Measurements from ENCODE around the gene FUT7.
A peak's percentile ranks its signal among the peaks of the same experiment; 100 is the strongest.

Gene FUT7

GRCh38 chr9:137014776-137015539 lies 16.9 kb downstream of the FUT7 start:
- Histone ChIP-seq H3K4me3 (no peak overlapping the region), H3K27ac (no peak overlapping the region), H3K9ac (ENCODE audit: insufficient read length) (no peak overlapping the region), H3K36me3 (ENCODE audit: insufficient read depth, low read length) (no peaks in the 10 kb centered on the region), H3K9me3 (ENCODE audit: low read depth, low read length) (no peaks in the 10 kb centered on the region)
- TF ChIP-seq FOXP2 (optimal IDR thresholded peaks at IDR 0.05; ENCODE audit: control extremely low read depth, extremely low read length, insufficient read depth) (no peak), POLR2AphosphoS5 (IDR thresholded peaks at IDR 0.05; ENCODE audit: borderline replicate concordance, low read depth, low read length) (no peak), EZH2 (IDR thresholded peaks at IDR 0.05) (no peak)
- DNase-seq (ENCODE audit: low read depth, low spot score): no peak

- H3K27ac ChIP-seq: no peak overlapping the region
- no peak overlapping the region for H3K4me3 ChIP-seq
- DNase-seq (ENCODE audit: low read depth, low spot score): no peak
- no peak overlapping the region for H3K9ac ChIP-seq (ENCODE audit: insufficient read length)
- TF ChIP-seq FOXP2 (optimal IDR thresholded peaks at IDR 0.05; ENCODE audit: control extremely low read depth, extremely low read length, insufficient read depth) (no peak), EZH2 (IDR thresholded peaks at IDR 0.05) (no peak), POLR2AphosphoS5 (IDR thresholded peaks at IDR 0.05; ENCODE audit: borderline replicate concordance, low read depth, low read length) (no peak)
- H3K9me3 ChIP-seq (ENCODE audit: low read depth, low read length): no peaks in the 10 kb centered on the region
- no peaks in the 10 kb centered on the region for H3K36me3 ChIP-seq (ENCODE audit: insufficient read depth, low read length)
These were observed 17.7 kb downstream of the FUT7 start for GRCh38 chr9:137014166-137014565.

DNA sequence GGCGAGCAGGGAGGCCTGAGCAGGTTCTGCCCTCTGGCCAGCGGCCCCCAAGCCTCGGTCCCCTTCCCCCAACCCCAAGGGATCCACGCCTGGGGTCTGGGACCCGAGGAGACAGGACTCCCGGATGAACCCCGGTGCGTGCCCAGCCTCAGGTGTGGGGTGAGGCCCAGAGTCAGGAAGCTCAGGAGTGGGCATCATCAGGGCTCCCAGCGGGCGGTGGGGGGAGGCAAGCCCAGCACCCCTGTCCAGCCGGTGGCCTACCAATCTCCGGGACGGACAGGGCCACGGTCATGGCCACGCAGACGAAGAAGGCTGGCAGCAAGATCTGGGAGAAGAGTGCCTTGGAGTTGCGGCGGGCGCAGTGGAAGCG lies 18.3 kb downstream of the FUT7 start:
- Histone ChIP-seq H3K9ac (ENCODE audit: insufficient read length) (no peak overlapping the region), H3K36me3 (ENCODE audit: insufficient read depth, low read length) (no peaks in the 10 kb centered on the region), H3K9me3 (ENCODE audit: low read depth, low read length) (no peaks in the 10 kb centered on the region), H3K4me3 (peak overlapping the region; percentile 53), H3K27ac (no peak overlapping the region)
- DNase-seq (ENCODE audit: low read depth, low spot score): no peak
- no peak for TF ChIP-seq POLR2AphosphoS5 (IDR thresholded peaks at IDR 0.05; ENCODE audit: borderline replicate concordance, low read depth, low read length)
- TF ChIP-seq EZH2 (IDR thresholded peaks at IDR 0.05): no peak
- TF ChIP-seq FOXP2 (optimal IDR thresholded peaks at IDR 0.05; ENCODE audit: control extremely low read depth, extremely low read length, insufficient read depth): no peak

DNA sequence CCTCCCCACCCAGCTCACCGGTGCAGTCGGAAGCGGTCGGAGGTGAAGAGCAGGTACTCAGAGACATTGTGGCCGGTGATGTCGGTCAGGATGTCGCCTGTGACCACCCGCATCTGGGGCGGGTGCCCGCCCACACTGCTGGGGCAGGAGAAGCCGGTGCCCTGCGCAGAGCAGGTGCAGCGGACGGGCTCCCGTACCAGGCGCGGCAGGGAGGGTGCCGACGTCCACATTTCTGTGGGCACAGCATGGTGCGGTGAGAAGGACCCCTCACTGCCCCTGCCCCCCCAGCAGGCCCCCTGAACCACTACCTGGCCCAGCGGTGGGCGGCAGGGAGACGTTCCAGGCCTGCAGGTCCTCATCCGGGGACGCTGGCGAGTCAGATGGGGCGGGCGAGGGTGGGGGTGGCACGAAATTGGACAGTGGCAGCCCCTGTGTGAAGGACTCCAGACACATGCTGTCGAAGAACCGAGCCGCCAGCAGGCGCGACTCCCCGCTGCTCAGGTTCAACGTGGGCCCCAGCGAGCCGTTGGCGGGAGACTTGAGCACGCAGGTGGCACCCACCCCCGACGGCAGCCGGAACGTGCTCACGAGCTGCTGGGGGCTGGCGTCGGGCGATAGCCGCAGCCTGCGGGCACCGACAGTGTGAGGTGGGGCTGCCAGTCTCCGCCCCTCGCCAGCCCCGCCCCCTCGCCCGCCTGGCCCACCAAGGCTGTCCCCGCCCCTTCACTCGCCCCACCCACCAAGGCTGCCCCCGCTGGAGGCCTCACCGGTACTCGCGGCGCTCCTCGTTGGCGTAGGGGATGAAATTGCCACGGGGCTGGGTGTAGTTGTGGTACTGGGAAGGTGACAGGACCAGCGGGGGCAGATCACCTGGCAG lies 19.0 kb downstream of the FUT7 start:
- no peak overlapping the region for H3K9ac ChIP-seq (ENCODE audit: insufficient read length)
- H3K36me3 ChIP-seq (ENCODE audit: insufficient read depth, low read length): no peaks in the 10 kb centered on the region
- no peak for DNase-seq (ENCODE audit: low read depth, low spot score)
- H3K9me3 ChIP-seq (ENCODE audit: low read depth, low read length): no peaks in the 10 kb centered on the region
- peak overlapping the region; percentile 53 for H3K4me3 ChIP-seq
- no peak for TF ChIP-seq EZH2 (IDR thresholded peaks at IDR 0.05)
- no peak for TF ChIP-seq FOXP2 (optimal IDR thresholded peaks at IDR 0.05; ENCODE audit: control extremely low read depth, extremely low read length, insufficient read depth)
- TF ChIP-seq POLR2AphosphoS5 (IDR thresholded peaks at IDR 0.05; ENCODE audit: borderline replicate concordance, low read depth, low read length): no peak
- no peak overlapping the region for H3K27ac ChIP-seq

GRCh38 chr9:137011907-137012675 lies 19.8 kb downstream of the FUT7 start:
- Histone ChIP-seq H3K27ac (no peak overlapping the region), H3K9me3 (ENCODE audit: low read depth, low read length) (no peaks in the 10 kb centered on the region), H3K9ac (ENCODE audit: insufficient read length) (no peak overlapping the region), H3K36me3 (ENCODE audit: insufficient read depth, low read length) (no peaks in the 10 kb centered on the region), H3K4me3 (no peak overlapping the region)
- TF ChIP-seq FOXP2 (optimal IDR thresholded peaks at IDR 0.05; ENCODE audit: control extremely low read depth, extremely low read length, insufficient read depth): no peak
- no peak for TF ChIP-seq POLR2AphosphoS5 (IDR thresholded peaks at IDR 0.05; ENCODE audit: borderline replicate concordance, low read depth, low read length)
- TF ChIP-seq EZH2 (IDR thresholded peaks at IDR 0.05): no peak
- DNase-seq (ENCODE audit: low read depth, low spot score): no peak

- H3K27ac ChIP-seq: no peak overlapping the region
- no peaks in the 10 kb centered on the region for H3K36me3 ChIP-seq (ENCODE audit: insufficient read depth, low read length)
- no peak for DNase-seq (ENCODE audit: low read depth, low spot score)
- no peaks in the 10 kb centered on the region for H3K9me3 ChIP-seq (ENCODE audit: low read depth, low read length)
- H3K4me3 ChIP-seq: no peak overlapping the region
- no peak for TF ChIP-seq EZH2 (IDR thresholded peaks at IDR 0.05)
- TF ChIP-seq POLR2AphosphoS5 (IDR thresholded peaks at IDR 0.05; ENCODE audit: borderline replicate concordance, low read depth, low read length): no peak
- TF ChIP-seq FOXP2 (optimal IDR thresholded peaks at IDR 0.05; ENCODE audit: control extremely low read depth, extremely low read length, insufficient read depth): no peak
- no peak overlapping the region for H3K9ac ChIP-seq (ENCODE audit: insufficient read length)
These were observed 20.7 kb downstream of the FUT7 start for GRCh38 chr9:137011156-137011555.

DNA sequence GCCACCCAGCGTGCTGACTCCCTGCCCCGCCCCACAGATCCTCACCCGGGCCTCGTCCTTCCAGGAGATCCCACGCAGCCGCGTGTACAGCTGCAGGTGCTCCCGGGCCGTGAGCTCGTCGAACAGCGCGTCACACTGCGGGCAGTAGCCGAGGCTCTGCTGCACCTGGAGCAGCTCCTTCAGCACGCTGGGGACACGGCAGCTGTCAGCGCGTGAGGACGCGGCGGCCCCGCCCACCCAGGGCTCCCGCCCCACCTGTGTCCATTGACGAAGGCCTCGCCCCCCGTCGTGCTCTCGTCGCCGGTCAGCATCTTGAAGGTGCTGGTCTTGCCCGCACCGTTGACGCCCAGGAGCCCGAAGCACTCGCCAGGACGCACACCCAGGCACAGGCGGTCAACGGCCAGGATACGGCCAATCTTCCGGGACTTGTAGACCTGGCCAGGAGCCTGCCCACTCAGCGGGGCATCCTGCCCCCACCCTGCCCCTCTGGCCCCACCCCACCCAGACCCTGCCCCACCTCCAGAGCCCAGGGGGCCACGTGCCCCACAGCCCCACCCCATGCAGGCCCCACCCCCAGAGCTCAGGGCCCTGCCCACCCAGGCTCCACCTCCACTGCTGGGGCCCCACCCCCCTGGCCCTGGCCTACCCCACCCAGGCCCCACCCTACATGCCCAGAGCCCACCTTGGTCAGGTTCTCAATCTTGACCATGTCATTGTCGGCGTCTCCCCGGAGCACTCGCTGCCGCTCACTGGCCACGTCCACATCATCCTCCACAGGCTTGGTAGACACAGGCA lies 21.8 kb downstream of the FUT7 start:
- DNase-seq (ENCODE audit: low read depth, low spot score): no peak
- TF ChIP-seq POLR2AphosphoS5 (IDR thresholded peaks at IDR 0.05; ENCODE audit: borderline replicate concordance, low read depth, low read length) (no peak), EZH2 (IDR thresholded peaks at IDR 0.05) (no peak), FOXP2 (optimal IDR thresholded peaks at IDR 0.05; ENCODE audit: control extremely low read depth, extremely low read length, insufficient read depth) (no peak)
- H3K9ac ChIP-seq (ENCODE audit: insufficient read length): no peak overlapping the region
- no peaks in the 10 kb centered on the region for H3K9me3 ChIP-seq (ENCODE audit: low read depth, low read length)
- H3K36me3 ChIP-seq (ENCODE audit: insufficient read depth, low read length): no peaks in the 10 kb centered on the region
- no peak overlapping the region for H3K4me3 ChIP-seq
- H3K27ac ChIP-seq: no peak overlapping the region
